Natural killer cell treated with Interleukin-12 subunit alpha and Interleukin-12 subunit beta and Interleukin-15 and Interleukin-18, amount 100 ng/mL, for 72 hours (primary cell): ENCODE measurements around the gene EGR1. TPM values are rescaled to one million over a fixed set of nuclear protein-coding genes. Genes with fewer than 3 reads are reported as not detected.
"Not testable (repeated sequence)": the region's sequence is repeated elsewhere in the genome, so short reads cannot be mapped to it uniquely, and the experiment has no call there.

Source experiments
- ATAC-seq, 2 donors: fragments of 150-1000 bp; cut with Tn5 transposase in 1 of 2; sonication (Bioruptor Pico), chemical (Tn5 transposase) in 1 of 2; 2 replicates each; pipeline ENCODE4 v1.10.0; 2021
- DNase-seq: peaks from one replicate; pipeline ENCODE4 v3.0.0; 2022; ENCODE audit warnings: low spot score
- H3K27ac Mint-ChIP-seq, 2 donors: 1 replicate in 1 of 2; 2 replicates in 1 of 2; pipeline ENCODE4 v1.8.0; 2022; ENCODE audit warnings: mixed read lengths in 2 of 2, mild to moderate bottlenecking in 1 of 2, moderate library complexity in 1 of 2
- H3K27me3 Mint-ChIP-seq, 2 donors: 1 replicate in 1 of 2; 2 replicates in 1 of 2; pipeline ENCODE4 v1.8.0; 2022; ENCODE audit warnings: mixed read lengths in 2 of 2
- H3K36me3 Mint-ChIP-seq: one replicate; pipeline ENCODE4 v1.8.0; 2022; ENCODE audit warnings: mixed read lengths
- H3K4me1 Mint-ChIP-seq, 2 donors: 1 replicate in 1 of 2; 2 replicates in 1 of 2; pipeline ENCODE4 v1.8.0; 2022; ENCODE audit warnings: low read depth in 2 of 2, mixed read lengths in 2 of 2, mild to moderate bottlenecking in 1 of 2
- H3K4me3 Mint-ChIP-seq: one replicate; pipeline ENCODE4 v1.8.0; 2022; ENCODE audit warnings: mixed read lengths
- H3K9me3 Mint-ChIP-seq: 2 replicates; pipeline ENCODE4 v1.8.0; 2022; ENCODE audit warnings: mixed read lengths
- total RNA-seq, 2 donors: library from RNA; stranded (reverse); gene quantifications; one replicate each; pipeline ENCODE4 v1.2.3, GENCODE V29; 2022

Gene EGR1
- total RNA-seq, 2 donors from 2014 or later = 8.5 to 11.2 TPM

DNA sequence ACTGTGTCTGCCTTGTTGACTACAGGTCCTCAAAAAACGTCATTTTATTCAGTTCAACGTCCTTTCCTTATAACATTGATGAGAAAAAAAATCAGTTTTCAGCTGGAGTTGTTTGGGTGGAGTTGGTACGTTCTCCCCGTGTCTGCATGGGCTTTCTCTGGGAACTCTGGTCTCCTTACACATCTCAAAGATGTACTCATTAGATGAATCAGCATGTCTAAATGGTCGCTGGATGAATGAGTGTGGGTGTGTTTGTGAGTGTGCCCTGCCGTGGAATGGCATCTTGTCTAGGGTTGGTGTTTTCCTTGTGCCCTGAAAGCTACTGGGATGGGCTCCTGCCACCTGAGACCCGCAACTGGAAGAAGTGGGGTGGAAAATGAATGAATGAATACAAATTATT is 30.1 kb downstream of the EGR1 start:
- H3K4me3 Mint-ChIP-seq = no peak overlapping the region
- peaks cover 8 to 10% of the 10 kb centered on the region in 2 donors for H3K27me3 Mint-ChIP-seq
- DNase-seq = no peak
- no peaks in the 10 kb centered on the region for H3K36me3 Mint-ChIP-seq
- ATAC-seq = no peak
- H3K27ac Mint-ChIP-seq = no peak overlapping the region
- no peaks in the 10 kb centered on the region for H3K9me3 Mint-ChIP-seq
- peaks cover 5 to 8% of the 10 kb centered on the region in 2 donors for H3K4me1 Mint-ChIP-seq

DNA sequence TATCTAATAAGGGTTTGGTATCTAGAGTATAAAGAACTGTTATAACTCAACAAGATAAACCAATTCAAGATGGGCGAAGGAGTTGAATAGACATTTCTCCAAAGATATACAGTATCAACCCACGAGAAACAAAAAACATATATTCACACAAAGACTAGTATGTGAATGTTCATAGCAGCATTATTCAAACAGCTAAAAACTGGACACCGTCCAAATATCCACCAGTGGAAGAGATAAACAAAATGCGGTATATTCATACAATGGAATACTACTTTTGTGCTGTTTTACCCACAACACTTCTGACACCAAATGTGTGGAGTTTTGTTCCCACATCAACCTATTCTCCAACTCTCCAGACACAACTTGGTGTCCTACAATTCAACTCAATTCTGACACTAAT is 33.1 kb downstream of the EGR1 start:
- Mint-ChIP-seq H3K4me1 (no peaks in the 10 kb centered on the region), H3K27me3 (no peaks in the 10 kb centered on the region), H3K36me3 (no peaks in the 10 kb centered on the region), H3K4me3 (no peak overlapping the region), H3K9me3 (no peaks in the 10 kb centered on the region), H3K27ac (no peak overlapping the region)
- ATAC-seq = no peak
- DNase-seq = no peak

DNA sequence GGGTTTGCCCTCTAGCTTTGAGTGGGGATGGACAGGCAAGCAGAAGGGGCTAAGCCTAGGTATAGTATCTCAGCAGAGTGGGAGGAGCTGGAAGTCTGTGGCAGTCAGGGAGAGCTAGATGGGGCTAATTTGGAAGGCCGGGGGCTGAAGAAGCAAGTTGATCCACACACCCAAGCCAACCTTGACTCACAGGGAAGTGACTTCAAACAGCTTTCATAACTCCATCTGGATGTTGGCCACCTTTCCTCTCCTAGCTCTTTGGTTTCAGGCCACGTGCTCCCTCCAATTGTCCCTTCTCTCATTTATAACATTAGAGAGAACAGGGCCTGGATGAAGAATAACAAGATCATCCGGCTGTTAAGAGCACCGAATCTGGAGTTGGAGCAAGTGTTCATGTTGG is 36.8 kb downstream of the EGR1 start:
- Mint-ChIP-seq H3K27me3 (no peaks in the 10 kb centered on the region), H3K36me3 (no peaks in the 10 kb centered on the region), H3K4me1 (peaks cover 0 to 4% of the 10 kb centered on the region in 2 donors), H3K27ac (no peak overlapping the region), H3K4me3 (no peak overlapping the region), H3K9me3 (no peaks in the 10 kb centered on the region)
- no peak for DNase-seq
- no peak for ATAC-seq

DNA sequence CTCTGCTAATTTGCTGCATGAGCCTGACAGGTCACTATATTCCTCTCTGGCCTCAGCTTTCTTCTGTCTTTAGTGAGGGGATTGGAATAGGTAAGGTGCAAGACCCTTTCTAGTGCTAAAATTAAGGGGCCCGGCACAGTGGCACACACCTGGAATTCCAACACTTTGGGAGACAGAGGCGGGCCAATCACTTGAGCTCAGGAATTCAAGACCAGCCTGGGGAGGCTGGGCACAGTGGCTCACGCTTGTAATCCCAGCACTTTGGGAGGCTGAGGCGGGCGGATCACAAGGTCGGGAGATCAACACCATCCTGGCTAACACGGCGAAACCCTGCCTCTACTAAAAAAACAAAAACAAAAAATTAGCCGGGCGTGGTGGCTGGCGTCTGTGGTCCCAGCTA is 37.2 kb downstream of the EGR1 start:
- DNase-seq (no peak), ATAC-seq (no peak)
- no peak overlapping the region for H3K4me3 Mint-ChIP-seq
- H3K4me1 Mint-ChIP-seq = peaks cover 0 to 7% of the 10 kb centered on the region in 2 donors
- no peak overlapping the region for H3K27ac Mint-ChIP-seq
- peaks cover 4% of the 10 kb centered on the region for H3K36me3 Mint-ChIP-seq
- no peaks in the 10 kb centered on the region for H3K9me3 Mint-ChIP-seq
- H3K27me3 Mint-ChIP-seq = no peaks in the 10 kb centered on the region

DNA sequence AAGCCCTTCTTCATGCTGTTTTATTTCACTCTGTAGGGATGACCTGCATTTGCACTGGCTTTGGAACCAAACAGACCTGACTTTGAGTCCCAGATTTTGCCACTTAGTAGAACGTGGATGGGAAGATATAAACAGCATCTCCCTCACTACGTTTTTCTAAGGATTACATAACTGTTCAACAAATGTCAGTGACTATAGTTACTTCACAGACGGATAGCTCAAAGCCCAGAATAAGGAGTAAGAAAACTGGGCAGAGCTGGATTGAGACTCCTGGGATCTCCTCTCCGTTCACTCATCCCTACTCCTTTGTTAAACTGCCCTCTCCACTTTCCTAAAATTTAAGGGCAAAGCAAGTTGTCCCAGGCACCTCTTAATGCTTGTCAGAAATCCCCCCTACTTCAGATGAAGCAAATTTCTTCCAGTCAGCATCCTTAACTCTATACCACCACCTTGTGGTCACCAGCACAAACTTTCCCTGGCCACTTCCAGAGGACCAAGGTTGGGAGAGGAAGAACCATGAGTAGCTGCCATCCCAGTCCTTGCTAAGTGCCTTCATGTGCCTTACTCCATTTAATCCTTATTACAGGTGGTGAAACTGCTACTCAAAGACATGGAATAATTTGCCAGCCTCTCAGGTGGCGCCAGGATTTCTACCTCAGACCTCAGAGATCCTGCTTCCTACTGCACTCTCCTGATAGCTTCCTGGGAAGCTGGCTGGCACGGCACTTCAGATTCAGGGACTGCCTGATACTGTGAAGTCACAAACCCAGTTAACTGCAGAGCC is 38.4 kb downstream of the EGR1 start:
- no peak overlapping the region for H3K4me3 Mint-ChIP-seq
- H3K27ac Mint-ChIP-seq = no peak overlapping the region

DNA sequence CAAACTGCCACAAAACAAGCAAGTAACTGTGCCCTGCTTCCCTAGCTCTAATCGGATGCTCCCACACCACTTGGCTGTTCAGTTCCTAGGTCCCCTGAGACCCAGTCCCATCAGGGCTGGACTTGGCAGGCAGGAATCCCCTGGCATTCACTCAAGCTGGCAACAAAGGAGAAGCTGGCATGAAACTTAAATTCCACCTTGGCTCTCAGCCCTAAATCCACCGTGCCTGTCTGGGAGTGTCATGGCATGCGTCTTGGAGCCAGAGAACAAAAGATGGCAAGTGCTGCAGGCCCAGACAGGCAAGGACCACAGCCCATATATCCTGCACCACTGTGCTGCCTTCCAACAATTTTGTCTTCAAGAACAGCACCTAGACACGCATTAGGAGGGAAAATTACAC is 39.5 kb downstream of the EGR1 start:
- Mint-ChIP-seq H3K36me3 (peaks cover 15% of the 10 kb centered on the region), H3K4me3 (no peak overlapping the region), H3K27me3 (no peaks in the 10 kb centered on the region), H3K4me1 (peaks cover 0 to 8% of the 10 kb centered on the region in 2 donors), H3K27ac (peak overlapping the region in 1 of 2 donors; percentile 33), H3K9me3 (no peaks in the 10 kb centered on the region)
- no peak for ATAC-seq
- DNase-seq = no peak

More for the DNA sequence above, 38.4 kb downstream of the EGR1 start:
- H3K9me3 Mint-ChIP-seq = no peaks in the 10 kb centered on the region
- no peaks in the 10 kb centered on the region for H3K27me3 Mint-ChIP-seq
- H3K4me1 Mint-ChIP-seq = peaks cover 0 to 8% of the 10 kb centered on the region in 2 donors
- DNase-seq = peak; percentile 64
- peak; percentile 65 to 67 for ATAC-seq
- H3K36me3 Mint-ChIP-seq = peaks cover 9% of the 10 kb centered on the region

DNA sequence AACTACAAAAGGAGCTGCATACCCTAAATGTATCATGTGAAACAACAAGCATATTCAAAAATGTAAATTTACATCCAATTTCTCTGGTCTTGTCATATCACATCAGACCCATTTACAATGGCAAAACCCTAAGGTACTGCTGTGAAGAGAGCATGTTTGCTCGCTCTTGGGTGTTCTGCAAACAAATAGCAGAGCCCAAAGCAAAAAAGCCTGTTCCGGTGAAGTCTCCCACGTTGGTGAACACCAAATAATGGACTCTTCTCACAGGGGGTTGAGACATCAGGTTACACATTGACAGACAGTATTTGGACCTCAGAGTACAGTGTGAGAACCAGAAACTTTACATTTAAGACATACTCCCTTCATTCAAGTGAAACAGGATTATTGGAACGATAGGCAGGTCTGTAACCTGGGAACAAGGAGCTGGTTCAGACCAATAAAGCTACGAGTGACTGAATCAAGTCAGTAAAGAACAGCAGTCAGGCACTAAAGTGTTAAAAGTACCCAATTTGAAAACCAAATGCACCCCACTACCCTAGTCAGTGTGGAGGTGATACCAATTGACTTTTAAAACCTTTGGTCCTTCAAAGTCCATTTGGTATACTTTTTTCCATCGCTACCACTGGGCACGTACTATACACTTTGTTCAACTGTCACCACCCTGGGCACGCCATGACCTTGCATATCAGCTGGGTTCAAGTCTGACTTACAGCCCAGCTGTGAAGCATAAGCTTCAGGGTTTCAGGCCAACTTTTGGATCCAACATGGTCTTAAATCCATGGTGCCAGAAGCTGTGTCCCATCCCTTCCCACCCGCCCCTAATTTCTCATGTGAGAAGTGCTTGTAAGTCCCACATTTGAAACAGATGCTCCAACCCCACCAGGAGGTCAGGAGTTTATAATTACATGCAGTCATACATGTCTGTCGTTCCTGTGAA is 41.4 kb downstream of the EGR1 start:
- DNase-seq (no peak), ATAC-seq (no peak)
- H3K27ac Mint-ChIP-seq = no peak overlapping the region
- H3K4me1 Mint-ChIP-seq = peaks cover 0 to 12% of the 10 kb centered on the region in 2 donors
- H3K9me3 Mint-ChIP-seq = no peaks in the 10 kb centered on the region
- H3K36me3 Mint-ChIP-seq = peaks cover 31% of the 10 kb centered on the region
- no peaks in the 10 kb centered on the region for H3K27me3 Mint-ChIP-seq
- H3K4me3 Mint-ChIP-seq = no peak overlapping the region

DNA sequence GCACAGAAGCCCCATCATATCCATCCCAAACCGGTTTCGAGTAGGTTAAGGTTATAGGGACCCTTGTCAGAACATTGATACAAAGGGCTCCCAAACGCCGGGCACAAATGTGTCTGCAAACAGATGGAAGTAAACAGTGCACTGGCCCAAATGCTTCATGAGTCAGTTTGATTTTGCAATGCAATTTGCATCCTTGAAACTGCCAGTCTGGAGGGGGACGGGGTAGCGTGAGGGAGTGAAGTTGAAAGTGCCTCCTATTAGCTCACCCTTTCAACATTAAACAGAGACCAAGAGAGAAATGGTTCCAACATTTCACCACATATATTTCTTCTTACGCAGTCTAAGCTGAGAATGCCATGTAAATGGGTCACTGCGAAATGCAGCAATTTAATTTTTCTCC is 42.2 kb downstream of the EGR1 start:
- H3K9me3 Mint-ChIP-seq, DNase-seq, H3K27ac Mint-ChIP-seq, H3K27me3 Mint-ChIP-seq, ATAC-seq, H3K4me3 Mint-ChIP-seq: not testable (repeated sequence)
- peaks cover 31% of the 10 kb centered on the region for H3K36me3 Mint-ChIP-seq
- peaks cover 0 to 12% of the 10 kb centered on the region in 2 donors for H3K4me1 Mint-ChIP-seq

DNA sequence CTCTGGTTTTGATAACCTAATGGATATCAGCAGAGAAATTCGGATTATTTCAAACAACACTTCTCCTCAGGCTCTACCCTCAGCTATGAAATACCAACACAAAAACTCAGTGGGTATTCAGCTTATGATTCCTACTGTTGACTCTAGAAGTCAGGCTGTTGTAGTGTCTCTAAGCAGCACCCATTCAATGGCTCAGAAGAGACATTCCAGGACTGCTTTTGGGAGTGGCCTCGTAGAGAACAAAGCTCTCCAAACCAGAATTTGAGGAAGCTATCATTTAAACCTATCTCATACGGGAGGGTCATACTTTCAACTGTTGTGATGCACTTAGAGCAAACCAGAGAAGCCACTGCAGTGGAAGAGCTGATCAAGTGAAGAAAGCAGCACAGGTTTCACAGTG is 43.7 kb downstream of the EGR1 start:
- H3K4me1 Mint-ChIP-seq = peaks cover 0 to 9% of the 10 kb centered on the region in 2 donors
- H3K9me3 Mint-ChIP-seq = no peaks in the 10 kb centered on the region
- no peaks in the 10 kb centered on the region for H3K27me3 Mint-ChIP-seq
- DNase-seq = no peak
- no peak overlapping the region for H3K4me3 Mint-ChIP-seq
- H3K36me3 Mint-ChIP-seq = peaks cover 40% of the 10 kb centered on the region
- no peak for ATAC-seq
- no peak overlapping the region for H3K27ac Mint-ChIP-seq

DNA sequence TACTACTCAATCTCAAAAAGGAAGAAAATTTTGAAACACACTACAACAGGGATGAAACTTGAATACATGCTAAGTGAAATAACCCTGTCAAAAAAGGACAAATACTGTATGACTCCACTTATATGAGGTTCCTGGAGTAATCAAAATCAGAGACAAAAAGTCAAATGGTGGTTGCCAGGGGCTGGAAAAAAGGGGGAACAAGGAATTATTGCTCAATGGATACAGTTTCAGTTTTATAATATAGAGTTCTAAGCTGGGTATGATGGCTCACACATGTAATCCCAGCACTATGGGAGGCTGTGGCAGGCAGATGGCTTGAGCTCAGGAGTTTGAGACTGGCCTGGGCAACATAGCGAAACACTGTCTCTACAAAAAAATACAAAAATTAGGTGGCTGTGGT is 48.7 kb downstream of the EGR1 start:
- peak overlapping the region in 1 of 2 donors; percentile 51 for H3K27ac Mint-ChIP-seq
- H3K36me3 Mint-ChIP-seq = peaks cover 46% of the 10 kb centered on the region
- peaks cover 5 to 9% of the 10 kb centered on the region in 2 donors for H3K4me1 Mint-ChIP-seq
- no peaks in the 10 kb centered on the region for H3K27me3 Mint-ChIP-seq
- no peaks in the 10 kb centered on the region for H3K9me3 Mint-ChIP-seq
- ATAC-seq = no peak
- DNase-seq = no peak
- no peak overlapping the region for H3K4me3 Mint-ChIP-seq

DNA sequence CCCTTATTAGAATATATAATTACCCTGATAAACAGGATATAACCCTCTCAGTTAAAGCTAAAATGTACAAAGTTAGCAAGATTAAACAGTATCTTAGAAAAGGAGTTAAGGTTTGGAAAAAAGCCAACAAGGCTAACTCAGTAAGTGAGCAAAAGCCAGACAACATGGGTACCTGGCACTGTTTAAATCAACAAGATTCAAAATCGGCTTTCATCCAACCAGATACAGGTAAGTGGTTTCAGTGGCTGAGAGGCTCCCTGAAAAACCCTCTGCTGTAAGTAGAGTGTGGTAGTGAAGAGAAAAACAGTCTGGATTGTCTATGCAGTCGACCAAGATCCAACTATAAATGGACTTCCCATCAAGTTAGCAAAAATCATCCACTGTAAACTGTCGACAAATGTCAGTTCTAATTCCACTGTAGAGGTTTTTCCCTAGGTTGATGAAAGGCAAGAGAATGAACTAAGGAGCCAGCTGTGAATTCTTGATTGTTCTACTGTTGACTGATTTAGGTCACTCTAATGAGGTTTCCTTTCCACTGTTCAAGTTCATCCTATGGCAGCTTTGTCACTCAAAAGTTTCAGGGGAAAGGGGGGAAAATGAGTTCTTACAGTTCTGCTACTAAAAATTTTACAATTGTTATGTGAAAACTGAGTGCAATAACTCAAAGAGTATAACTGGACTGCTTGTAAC is 50.4 kb downstream of the EGR1 start:
- DNase-seq = no peak

DNA sequence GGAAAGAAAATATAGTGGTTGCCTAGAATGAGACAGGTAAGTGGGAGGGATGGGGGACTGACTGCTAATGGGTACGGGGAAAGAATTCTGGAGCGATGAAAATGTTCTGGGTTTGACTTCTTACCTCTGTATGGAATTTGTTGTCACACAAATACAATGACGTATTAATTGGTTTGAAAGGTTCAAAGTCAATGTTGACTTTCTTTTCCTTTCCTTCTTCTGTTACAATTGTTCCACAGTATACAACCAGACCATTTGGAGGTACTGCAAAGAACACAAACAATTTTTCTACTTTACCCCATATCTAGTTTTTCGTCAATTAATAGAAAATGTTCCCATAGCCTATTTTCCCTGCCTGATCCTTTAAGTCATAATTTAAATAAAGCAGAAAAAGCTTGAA is 52.2 kb downstream of the EGR1 start:
- Mint-ChIP-seq H3K36me3 (peaks cover 27% of the 10 kb centered on the region), H3K9me3 (no peaks in the 10 kb centered on the region), H3K27me3 (no peaks in the 10 kb centered on the region), H3K27ac (no peak overlapping the region), H3K4me1 (peaks cover 6 to 16% of the 10 kb centered on the region in 2 donors), H3K4me3 (no peak overlapping the region)
- no peak for DNase-seq
- no peak for ATAC-seq

More for the DNA sequence above, 50.4 kb downstream of the EGR1 start:
- no peak overlapping the region for H3K4me3 Mint-ChIP-seq
- ATAC-seq = no peak
- H3K36me3 Mint-ChIP-seq = peaks cover 36% of the 10 kb centered on the region
- H3K9me3 Mint-ChIP-seq = no peaks in the 10 kb centered on the region
- H3K27ac Mint-ChIP-seq = no peak overlapping the region
- peaks cover 6 to 12% of the 10 kb centered on the region in 2 donors for H3K4me1 Mint-ChIP-seq
- H3K27me3 Mint-ChIP-seq = no peaks in the 10 kb centered on the region
